ENCODE data around the gene HOXA7.

Gene HOXA7

GRCh38 chr7:27187475-27188385, 31.3 kb upstream of the HOXA7 start:
- peak; percentile 84 for DNase-seq (ENCODE audit: low read depth)
- TF ChIP-seq MAX (IDR thresholded peaks at IDR 0.05; ENCODE audit: low read depth, low read length) (no peak), CTCF (IDR thresholded peaks at IDR 0.05; ENCODE audit: low read depth, low read length) (peak; percentile 5), POLR2A (IDR thresholded peaks at IDR 0.05; ENCODE audit: extremely low read depth, insufficient read length) (no peak), MYC (IDR thresholded peaks at IDR 0.05; ENCODE audit: low read depth, low read length) (peak; percentile 46; the same call in 1 of the 2 replicates)
- H3K4me3 ChIP-seq (ENCODE audit: low read depth, low read length): peak overlapping the region; percentile 75

GRCh38 chr7:27186668-27187474, 30.4 kb upstream of the HOXA7 start:
- DNase-seq (ENCODE audit: low read depth): peak; percentile 22
- H3K4me3 ChIP-seq (ENCODE audit: low read depth, low read length): peak overlapping the region; percentile 75
- no peak for TF ChIP-seq CTCF (IDR thresholded peaks at IDR 0.05; ENCODE audit: low read depth, low read length)
- no peak for TF ChIP-seq MAX (IDR thresholded peaks at IDR 0.05; ENCODE audit: low read depth, low read length)
- no peak for TF ChIP-seq POLR2A (IDR thresholded peaks at IDR 0.05; ENCODE audit: extremely low read depth, insufficient read length)
- TF ChIP-seq MYC (IDR thresholded peaks at IDR 0.05; ENCODE audit: low read depth, low read length): no peak

GRCh38 chr7:27185854-27186667, 29.6 kb upstream of the HOXA7 start:
- TF ChIP-seq CTCF (IDR thresholded peaks at IDR 0.05; ENCODE audit: low read depth, low read length): no peak
- TF ChIP-seq POLR2A (IDR thresholded peaks at IDR 0.05; ENCODE audit: extremely low read depth, insufficient read length): no peak
- TF ChIP-seq MYC (IDR thresholded peaks at IDR 0.05; ENCODE audit: low read depth, low read length): no peak
- TF ChIP-seq MAX (IDR thresholded peaks at IDR 0.05; ENCODE audit: low read depth, low read length): no peak
- DNase-seq (ENCODE audit: low read depth): peak; percentile 46
- H3K4me3 ChIP-seq (ENCODE audit: low read depth, low read length): peak overlapping the region; percentile 77

- DNase-seq (ENCODE audit: low read depth): peak; percentile 94
- TF ChIP-seq POLR2A (IDR thresholded peaks at IDR 0.05; ENCODE audit: extremely low read depth, insufficient read length): peak; percentile 75
- TF ChIP-seq MAX (IDR thresholded peaks at IDR 0.05; ENCODE audit: low read depth, low read length): peak; percentile 87
- TF ChIP-seq CTCF (IDR thresholded peaks at IDR 0.05; ENCODE audit: low read depth, low read length): no peak
- peak; percentile 63; the same call in 1 of the 2 replicates for TF ChIP-seq MYC (IDR thresholded peaks at IDR 0.05; ENCODE audit: low read depth, low read length)
- peak within 1 kb of the TSS; percentile 77 for H3K4me3 ChIP-seq (ENCODE audit: low read depth, low read length)
Measured at GRCh38 chr7:27185013-27185853, 28.8 kb upstream of the HOXA7 start, which contains the start of gene HOXA11. Gene HOXA11, minus strand, starts transcription at chr7:27185232. Its CDS starts 88 bp downstream, at chr7:27185144.

Data from NB4 (cell line).